GM18508 (cell line): ENCODE results near the gene OAT.

Experiments used
- ATAC-seq: cut with Tn5 transposase; IDR thresholded peaks from one replicate; pipeline ENCODE4 v1.9.1; 2021; ENCODE audit warnings: moderate number of reproducible peaks; ENCODE audit not compliant: insufficient read depth, unreplicated experiment

OAT gene

GRCh38 chr10:124418726-124419501 is at the start of gene OAT:
Gene OAT, minus strand, starts transcription at chr10:124418923. Its CDS starts 6,752 bp downstream, at chr10:124412171.
- peak; percentile 91 for ATAC-seq

GRCh38 chr10:124467165-124467564 is 48.4 kb upstream of the OAT start:
- ATAC-seq: no peak

- no peak for ATAC-seq
Observed at GRCh38 chr10:124465777-124466488, 47.2 kb upstream of the OAT start.

GRCh38 chr10:124465003-124465776 is 46.5 kb upstream of the OAT start:
- no peak for ATAC-seq

- no peak for ATAC-seq
Observed at GRCh38 chr10:124464028-124464965, 45.6 kb upstream of the OAT start.

- no peak for ATAC-seq
Observed at GRCh38 chr10:124462348-124462695, 43.6 kb upstream of the OAT start.

GRCh38 chr10:124461642-124462347 is 43.1 kb upstream of the OAT start, which contains the start of gene LHPP:
Gene LHPP, plus strand, starts transcription at chr10:124461823. Its CDS starts 40 bp downstream, at chr10:124461863.
- no peak for ATAC-seq

GRCh38 chr10:124460144-124460543 is 41.4 kb upstream of the OAT start:
- ATAC-seq: no peak

- no peak for ATAC-seq
Observed at GRCh38 chr10:124459395-124459794, 40.7 kb upstream of the OAT start.

- no peak for ATAC-seq
Observed at GRCh38 chr10:124458889-124459288, 40.2 kb upstream of the OAT start.

- no peak for ATAC-seq
Observed at GRCh38 chr10:124458473-124458872, 39.8 kb upstream of the OAT start.

- no peak for ATAC-seq
Observed at GRCh38 chr10:124455441-124455840, 36.7 kb upstream of the OAT start.

GRCh38 chr10:124453960-124454610 is 35.4 kb upstream of the OAT start:
- no peak for ATAC-seq

GRCh38 chr10:124451276-124451675 is 32.6 kb upstream of the OAT start:
- ATAC-seq: no peak

GRCh38 chr10:124450783-124451057 is 32.0 kb upstream of the OAT start:
- no peak for ATAC-seq

- ATAC-seq: no peak
Observed at GRCh38 chr10:124450012-124450782, 31.5 kb upstream of the OAT start, which contains the start of gene NKX1-2. Gene NKX1-2, minus strand, starts transcription at chr10:124450035. Its CDS starts 92 bp downstream, at chr10:124449943.

GRCh38 chr10:124449170-124450011 is 30.7 kb upstream of the OAT start:
- ATAC-seq: no peak
